GM12878 (cell line): ENCODE results near the gene SCAP. TPM values are rescaled to one million over a fixed set of nuclear protein-coding genes. Genes with fewer than 3 reads are reported as not detected.
A peak's percentile ranks its signal among the peaks of the same experiment; 100 is the strongest.

ENCODE experiments used
- ATAC-seq: fragments of 200-7000 bp; cut with Tn5 transposase; 3 replicates; pipeline ENCODE4 v1.9.1; 2020; ENCODE audit warnings: mild to moderate bottlenecking, moderate library complexity
- BruUV-seq: library from RNA; stranded (reverse); fragments of 400-500 nt; replicated peaks from 2 replicates; lab custom pipeline; 2021; lab: Mats Ljungman, UMichigan
- CTCF ChIA-PET: fragments of 300-600 bp; sonication (Branson Sonifier 250); formaldehyde crosslinking; extraction: SDS; loops from one replicate; lab custom pipeline; 2021; ENCODE audit warnings: inconsistent platforms; lab: Yijun Ruan, JAX
- POLR2A ChIA-PET: fragments of 350-600 bp; formaldehyde crosslinking; extraction: SDS; loops from one replicate; lab custom pipeline; 2021; ENCODE audit warnings: inconsistent platforms; lab: Charles Lee
- RAD21 ChIA-PET: fragments of 300-600 bp; sonication (Branson Sonifier 250); formaldehyde crosslinking; loops from one replicate; lab custom pipeline; 2023; ENCODE audit warnings: antibody characterized with exemption; ENCODE audit not compliant: unreplicated experiment; lab: Charles Lee
- SMC1A ChIA-PET: fragments of 300-600 bp; sonication (Branson Sonifier 250); formaldehyde crosslinking; loops from one replicate; lab custom pipeline; 2023; ENCODE audit not compliant: unreplicated experiment, uncharacterized antibody; lab: Charles Lee
- DNase-seq: peaks from one replicate; pipeline ENCODE4 v3.0.0-alpha.2; 2011; ENCODE audit warnings: low read depth, low spot score
- FAIRE-seq: peaks from 3 replicates; lab custom pipeline; 2011; peaks lifted over from hg19 to GRCh38; lab: Jason Lieb, UNC
- H2AFZ ChIP-seq: 2 replicates; pipeline ENCODE4 v1.6.0; 2011; ENCODE audit warnings: low read depth, low read length, control low read depth; ENCODE audit not compliant: control insufficient read depth
- H3K27ac ChIP-seq: 2 replicates; pipeline ENCODE4 v1.5.1; 2011; ENCODE audit warnings: control low read depth; ENCODE audit not compliant: control insufficient read depth, insufficient read depth
- H3K27me3 ChIP-seq, 2 experiments: replicated peaks in 1 of 2; 2 replicates each; pipeline versions ENCODE4 v1.6.0 to v1.6.1; 2011; ENCODE audit warnings: low read length in 1 of 2; ENCODE audit not compliant: control insufficient read depth in 2 of 2, insufficient read depth in 2 of 2
- H3K36me3 ChIP-seq, 2 experiments: 2 replicates each; pipeline ENCODE4 v1.5.1; 2011; ENCODE audit warnings: low read length in 1 of 2; ENCODE audit not compliant: control insufficient read depth in 2 of 2, insufficient read depth in 2 of 2
- H3K4me1 ChIP-seq: 2 replicates; pipeline ENCODE4 v1.6.1; 2011; ENCODE audit warnings: mild to moderate bottlenecking, low read length, moderate library complexity, mixed read lengths; ENCODE audit not compliant: control insufficient read depth, insufficient read depth
- H3K4me2 ChIP-seq: 2 replicates; pipeline ENCODE4 v1.6.0; 2011; ENCODE audit warnings: control low read depth; ENCODE audit not compliant: control insufficient read depth, insufficient read depth
- H3K4me3 ChIP-seq: fragments of 200-600 bp; sonication (generic); 2 replicates; pipeline ENCODE4 v1.5.1; 2016
- H3K79me2 ChIP-seq: 2 replicates; pipeline ENCODE4 v1.6.0; 2011; ENCODE audit warnings: low read length; ENCODE audit not compliant: control insufficient read depth, insufficient read depth
- H3K9ac ChIP-seq: 2 replicates; pipeline ENCODE4 v1.8.0; 2011; ENCODE audit warnings: low read length, control low read depth, mixed read lengths; ENCODE audit not compliant: control insufficient read depth, insufficient read depth
- H3K9me3 ChIP-seq: replicated peaks from 3 replicates; pipeline ENCODE4 v1.5.1; 2011; ENCODE audit warnings: mild to moderate bottlenecking, low read length; ENCODE audit not compliant: control insufficient read depth, insufficient read depth
- H4K20me1 ChIP-seq: 2 replicates; pipeline ENCODE4 v1.6.0; 2011; ENCODE audit not compliant: control insufficient read depth, insufficient read depth
- CHD1 ChIP-seq: IDR thresholded peaks from 2 replicates; pipeline ENCODE4 v1.6.1; 2012; ENCODE audit warnings: low read depth, low read length, improper control_type of control experiment
- CREM ChIP-seq: IDR thresholded peaks from 2 replicates; pipeline ENCODE4 v1.6.1; 2014; ENCODE audit warnings: antibody characterized with exemption, low read depth
- EZH2 ChIP-seq: IDR thresholded peaks from 2 replicates; pipeline ENCODE4 v1.6.1; 2012; ENCODE audit warnings: low read depth, mild to moderate bottlenecking, control low read depth, inconsistent platforms, low read length, borderline replicate concordance; ENCODE audit not compliant: control insufficient read depth
- GABPA ChIP-seq: IDR thresholded peaks from 2 replicates; pipeline ENCODE4 v1.6.1; 2014; ENCODE audit warnings: antibody characterized with exemption, low read depth, mild to moderate bottlenecking, inconsistent platforms
- IKZF1 ChIP-seq: fragments of 450-650 bp; conservative IDR thresholded peaks from 2 replicates; pipeline ENCODE4 v1.6.1; 2017; ENCODE audit warnings: antibody characterized with exemption, mild to moderate bottlenecking
- NFYA ChIP-seq: IDR thresholded peaks from 2 replicates; pipeline ENCODE4 v1.6.1; 2011; ENCODE audit warnings: low read depth, mild to moderate bottlenecking, low read length, improper control_type of control experiment, borderline replicate concordance
- NFYB ChIP-seq: IDR thresholded peaks from 2 replicates; pipeline ENCODE4 v1.6.1; 2011; ENCODE audit warnings: low read depth, mild to moderate bottlenecking, low read length, improper control_type of control experiment, moderate library complexity; ENCODE audit not compliant: insufficient read depth
- POLR2AphosphoS2 ChIP-seq: IDR thresholded peaks from 2 replicates; pipeline ENCODE4 v1.6.1; 2011; ENCODE audit warnings: low read depth, mild to moderate bottlenecking, low read length, improper control_type of control experiment, moderate library complexity
- POLR2AphosphoS5 ChIP-seq: IDR thresholded peaks from 2 replicates; pipeline ENCODE4 v1.6.1; 2011; ENCODE audit warnings: mild to moderate bottlenecking, low read length, inconsistent platforms
- SIX5 ChIP-seq: IDR thresholded peaks from 2 replicates; pipeline ENCODE4 v1.6.1; 2011; ENCODE audit warnings: mild to moderate bottlenecking, low read depth, low read length, moderate library complexity; ENCODE audit not compliant: severe bottlenecking
- ZNF217 ChIP-seq: fragments of 450-650 bp; IDR thresholded peaks from 2 replicates; pipeline ENCODE4 v1.6.1; 2017; ENCODE audit warnings: antibody characterized with exemption, mild to moderate bottlenecking
- ZNF24 ChIP-seq: fragments of 450-650 bp; IDR thresholded peaks from 2 replicates; pipeline ENCODE4 v1.6.1; 2017; ENCODE audit warnings: antibody characterized with exemption, mild to moderate bottlenecking
- ZNF384 ChIP-seq: IDR thresholded peaks from 2 replicates; pipeline ENCODE4 v1.6.1; 2012; ENCODE audit warnings: low read depth, mild to moderate bottlenecking, low read length, improper control_type of control experiment, borderline replicate concordance
- WGBS: methylation state at CpG from one replicate; pipeline ENCODE4 v1.1.6; 2016; ENCODE audit warnings: low lambda C conversion rate; ENCODE audit not compliant: insufficient replicate concordance, insufficient coverage; ENCODE audit errors: missing lambda C conversion rate; 5-methylcytosine and 5-hydroxymethylcytosine counted together
- in situ Hi-C: fragments of 300-500 bp; cut with MboI; formaldehyde crosslinking; loops from 9 replicates; pipeline ENCODE4 v1.14.3; 2018; ENCODE audit warnings: mixed read lengths
- intact Hi-C: fragments of 100-400 bp; cut with micrococcal nuclease; formaldehyde crosslinking; loops from one replicate; pipeline ENCODE4 v1.14.2; 2022; ENCODE audit not compliant: unreplicated experiment
- polyA plus RNA-seq, 11 experiments: library from polyadenylated mRNA; depleted of rRNA in 4 of 11; unstranded in 6 of 11; stranded (reverse) in 5 of 11; fragments of >200 nt; fragmentation: Nextera tagmentation in 4 of 11; fragmentation: Illumina TruSeq in 1 of 11; extraction: Ambion mirVana in 4 of 11; extraction: Trizol in 1 of 11; gene quantifications; 1 replicate in 1 of 11; 2 replicates in 10 of 11; pipeline versions ENCODE4 v1.2.1 to v1.2.3, GENCODE V29; 2011 to 2016; ENCODE audit warnings: inconsistent platforms in 2 of 11, missing spikeins in 2 of 11, low read depth in 1 of 11
- total RNA-seq, 4 experiments: library from RNA; depleted of rRNA in 3 of 4; stranded (reverse); fragments of >200 nt in 3 of 4; fragmentation: Illumina TruSeq in 1 of 4; extraction: Trizol in 1 of 4; gene quantifications; 2 replicates each; pipeline versions ENCODE4 v1.2.1 to v1.2.3, GENCODE V29; 2013 to 2021
- TF ChIP-seq, protein P1 (sequence below): IDR thresholded peaks from 2 replicates; pipeline ENCODE4 v1.6.1; 2011; ENCODE audit warnings: mild to moderate bottlenecking, low read depth, low read length, moderate library complexity; ENCODE audit not compliant: insufficient replicate concordance
- TF ChIP-seq, protein P2 (sequence below): fragments of 450-650 bp; IDR thresholded peaks from 2 replicates; pipeline ENCODE4 v1.6.1; 2016; ENCODE audit warnings: mild to moderate bottlenecking
- TF ChIP-seq, protein P3 (sequence below): fragments of 450-650 bp; conservative IDR thresholded peaks from 2 replicates; pipeline ENCODE4 v1.6.1; 2017; ENCODE audit warnings: mild to moderate bottlenecking, moderate library complexity

The SCAP gene
- total and polyA plus RNA-seq, 10 of the 15 experiments (the other 5 are each of a cell fraction or from before 2014, with no cell fraction given), result 1.5 to 64.1 (median 27.9) TPM

DNA sequence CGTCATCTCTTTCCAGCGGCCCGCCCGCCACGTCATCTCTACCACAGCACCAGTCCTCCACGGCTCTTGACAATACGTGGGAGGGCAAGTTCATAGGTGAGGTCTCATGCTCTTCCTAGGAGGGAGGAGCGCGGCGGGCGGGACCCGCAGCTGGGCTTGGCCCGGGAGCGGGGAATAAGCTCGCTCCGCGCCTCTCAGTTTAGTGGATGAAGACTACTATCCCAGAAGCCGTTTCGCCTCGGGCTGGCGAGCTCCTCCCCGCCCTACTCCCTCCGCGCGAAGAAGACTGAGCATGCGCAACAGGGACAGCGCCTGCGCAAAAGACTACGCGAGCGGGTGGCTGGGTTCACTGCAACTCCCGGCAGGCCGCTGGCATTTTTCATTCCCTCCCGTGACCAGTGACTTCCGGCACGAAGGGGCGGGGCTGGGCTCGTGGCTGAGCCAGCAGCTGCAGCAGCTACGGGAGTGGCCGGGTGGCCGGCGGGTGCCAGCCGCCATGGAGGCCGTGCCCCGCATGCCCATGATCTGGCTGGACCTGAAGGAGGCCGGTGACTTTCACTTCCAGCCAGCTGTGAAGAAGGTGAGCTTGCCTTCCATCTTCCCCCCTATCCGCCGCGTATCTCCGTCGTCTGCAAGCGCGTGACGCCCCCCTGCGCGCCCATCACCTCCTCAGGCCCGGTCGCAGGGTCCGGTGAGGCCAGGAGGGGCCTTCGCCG is 95.0 kb downstream of the SCAP start, which contains the start of gene PTPN23 (continued):
- TF ChIP-seq SIX5 (peak; percentile 75), GABPA (peak; percentile 84), CHD1 (peak; percentile 31; the same call in 1 of the 2 replicates), POLR2AphosphoS2 (peak; percentile 85)
- TF ChIP-seq, all 136 proteins: peak for 54

DNA sequence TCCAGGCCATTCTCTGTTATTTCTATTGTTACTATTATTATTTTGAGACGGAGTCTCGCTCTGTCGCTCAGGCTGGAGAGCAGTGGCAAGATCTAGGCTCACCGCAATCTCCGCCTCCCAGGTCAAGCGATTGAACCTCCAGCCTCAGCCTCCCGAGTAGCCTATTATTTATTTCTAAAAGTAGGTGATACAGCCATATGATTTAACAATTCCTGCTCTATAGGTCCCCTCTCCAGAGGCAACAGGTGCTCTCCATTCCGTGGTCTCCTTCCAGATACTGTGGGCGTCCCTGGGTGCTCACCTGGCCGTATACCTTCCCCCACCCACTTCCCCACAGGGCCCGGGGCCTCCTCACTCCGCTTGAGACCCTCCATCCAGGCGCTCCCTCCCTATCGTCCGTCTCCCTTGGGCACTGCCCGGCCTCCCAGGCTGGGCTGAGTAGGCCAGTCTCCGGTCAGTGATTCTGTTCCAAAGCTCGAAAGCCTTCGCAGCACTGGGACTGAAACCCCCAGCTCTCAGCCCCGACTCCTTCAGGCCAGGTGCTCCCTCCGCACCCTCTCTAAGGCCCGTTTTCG is 95.6 kb downstream of the SCAP start:
- no peaks in the 10 kb centered on the region for H3K27me3 ChIP-seq
- in situ Hi-C loops, result no loop called here
- WGBS, result 3% methylated on average over 23 of the region's 23 CpGs
- POLR2A ChIA-PET, result interaction anchor here (0.7 to 1.6 kb wide), 10 partner anchors 69 to 533 kb away, joined by 3 to 6 read pairs (median 4); partner anchors contain the start of gene NBEAL2
- SMC1A ChIA-PET, result interaction anchor here (0.8 to 1.3 kb wide), 6 partner anchors 9 to 266 kb away, joined by 3 to 5 read pairs (median 4); no protein-coding TSS in a partner anchor
- H3K4me2 ChIP-seq, result peak overlapping the region; percentile 88
- peaks cover 18% of the 10 kb centered on the region for H3K4me1 ChIP-seq
- CTCF ChIA-PET, result interaction anchor here (0.9 to 1.2 kb wide), 6 partner anchors 9 to 470 kb away, joined by 3 to 5 read pairs (median 4); no protein-coding TSS in a partner anchor
- peaks cover 42% of the 10 kb centered on the region for H3K79me2 ChIP-seq
- no peak for ATAC-seq
- no TSS peak for BruUV-seq
- peak overlapping the region; percentile 74 for H2AFZ ChIP-seq
- peak overlapping the region; percentile 91 for H3K27ac ChIP-seq
- H4K20me1 ChIP-seq, result no peaks in the 10 kb centered on the region
- RAD21 ChIA-PET, result interaction anchor here (0.9 to 1.5 kb wide), 8 partner anchors 33 to 322 kb away, joined by 3 to 9 read pairs (median 3); partner anchors contain the start of gene SETD2
- peak overlapping the region; percentile 74 for H3K4me3 ChIP-seq
- intact Hi-C loops, result no loop called here
- H3K9ac ChIP-seq, result peak overlapping the region; percentile 93
- H3K9me3 ChIP-seq, result no peaks in the 10 kb centered on the region
- no peak for FAIRE-seq
- DNase-seq, result no peak
- peaks cover 0 to 1% of the 10 kb centered on the region in 2 experiments; a peak in 1 of 4 replicates for H3K36me3 ChIP-seq
- TF ChIP-seq EZH2, result no peak
- TF ChIP-seq IKZF1, result no peak
- TF ChIP-seq, protein P1, sequence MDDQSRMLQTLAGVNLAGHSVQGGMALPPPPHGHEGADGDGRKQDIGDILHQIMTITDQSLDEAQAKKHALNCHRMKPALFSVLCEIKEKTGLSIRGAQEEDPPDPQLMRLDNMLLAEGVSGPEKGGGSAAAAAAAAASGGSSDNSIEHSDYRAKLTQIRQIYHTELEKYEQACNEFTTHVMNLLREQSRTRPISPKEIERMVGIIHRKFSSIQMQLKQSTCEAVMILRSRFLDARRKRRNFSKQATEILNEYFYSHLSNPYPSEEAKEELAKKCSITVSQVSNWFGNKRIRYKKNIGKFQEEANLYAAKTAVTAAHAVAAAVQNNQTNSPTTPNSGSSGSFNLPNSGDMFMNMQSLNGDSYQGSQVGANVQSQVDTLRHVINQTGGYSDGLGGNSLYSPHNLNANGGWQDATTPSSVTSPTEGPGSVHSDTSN, result no peak
- TF ChIP-seq POLR2AphosphoS2, result no peak
- no peak for TF ChIP-seq NFYA
- TF ChIP-seq, protein P2, sequence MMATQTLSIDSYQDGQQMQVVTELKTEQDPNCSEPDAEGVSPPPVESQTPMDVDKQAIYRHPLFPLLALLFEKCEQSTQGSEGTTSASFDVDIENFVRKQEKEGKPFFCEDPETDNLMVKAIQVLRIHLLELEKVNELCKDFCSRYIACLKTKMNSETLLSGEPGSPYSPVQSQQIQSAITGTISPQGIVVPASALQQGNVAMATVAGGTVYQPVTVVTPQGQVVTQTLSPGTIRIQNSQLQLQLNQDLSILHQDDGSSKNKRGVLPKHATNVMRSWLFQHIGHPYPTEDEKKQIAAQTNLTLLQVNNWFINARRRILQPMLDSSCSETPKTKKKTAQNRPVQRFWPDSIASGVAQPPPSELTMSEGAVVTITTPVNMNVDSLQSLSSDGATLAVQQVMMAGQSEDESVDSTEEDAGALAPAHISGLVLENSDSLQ, result 0 out of 2 replicates have a peak, but pooled peaks have one; percentile 17
- TF ChIP-seq ZNF217, result no peak
- no peak for TF ChIP-seq ZNF24
- TF ChIP-seq NFYB, result no peak
- no peak for TF ChIP-seq POLR2AphosphoS5
- TF ChIP-seq ZNF384, result no peak
- no peak for TF ChIP-seq CREM
- TF ChIP-seq, protein P3, sequence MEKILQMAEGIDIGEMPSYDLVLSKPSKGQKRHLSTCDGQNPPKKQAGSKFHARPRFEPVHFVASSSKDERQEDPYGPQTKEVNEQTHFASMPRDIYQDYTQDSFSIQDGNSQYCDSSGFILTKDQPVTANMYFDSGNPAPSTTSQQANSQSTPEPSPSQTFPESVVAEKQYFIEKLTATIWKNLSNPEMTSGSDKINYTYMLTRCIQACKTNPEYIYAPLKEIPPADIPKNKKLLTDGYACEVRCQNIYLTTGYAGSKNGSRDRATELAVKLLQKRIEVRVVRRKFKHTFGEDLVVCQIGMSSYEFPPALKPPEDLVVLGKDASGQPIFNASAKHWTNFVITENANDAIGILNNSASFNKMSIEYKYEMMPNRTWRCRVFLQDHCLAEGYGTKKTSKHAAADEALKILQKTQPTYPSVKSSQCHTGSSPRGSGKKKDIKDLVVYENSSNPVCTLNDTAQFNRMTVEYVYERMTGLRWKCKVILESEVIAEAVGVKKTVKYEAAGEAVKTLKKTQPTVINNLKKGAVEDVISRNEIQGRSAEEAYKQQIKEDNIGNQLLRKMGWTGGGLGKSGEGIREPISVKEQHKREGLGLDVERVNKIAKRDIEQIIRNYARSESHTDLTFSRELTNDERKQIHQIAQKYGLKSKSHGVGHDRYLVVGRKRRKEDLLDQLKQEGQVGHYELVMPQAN, result 0 out of 2 replicates have a peak, but pooled peaks have one; percentile 17
